SK-N-SH (cell line): ENCODE results near the gene EEF1E1. TPM values are rescaled to one million over a fixed set of nuclear protein-coding genes. Genes with fewer than 3 reads are reported as not detected.
A peak's percentile ranks its signal among the peaks of the same experiment; 100 is the strongest.

Experiments
- CTCF ChIA-PET: fragments of 300-600, 350-600 bp; formaldehyde crosslinking; extraction: SDS; loops from one replicate; lab custom pipeline; 2021; lab: Yijun Ruan, JAX
- POLR2A ChIA-PET: fragments of 350-600 bp; sonication (Branson Sonifier 250); formaldehyde crosslinking; extraction: SDS; loops from one replicate; lab custom pipeline; 2020; ENCODE audit warnings: antibody characterized with exemption, inconsistent platforms; lab: Yijun Ruan, JAX
- DNase-seq: peaks from one replicate; pipeline ENCODE4 v3.0.0; 2012
- H2AFZ ChIP-seq: fragments of 200-600 bp; sonication (generic); 2 replicates; pipeline ENCODE4 v1.8.1; 2016; ENCODE audit warnings: antibody characterized with exemption, mild to moderate bottlenecking, low read depth
- H3F3A ChIP-seq: fragments of 200-600 bp; sonication (generic); replicated peaks from 2 replicates; pipeline ENCODE3; 2016; ENCODE audit warnings: antibody characterized with exemption, mild to moderate bottlenecking; ENCODE audit not compliant: insufficient read depth
- H3K27ac ChIP-seq, 2 experiments: fragments of 200-500 bp in 1 of 2; fragments of 200-600 bp in 1 of 2; sonication (Bioruptor generic) in 1 of 2; sonication (generic), shearing (Covaris generic) in 1 of 2; 2 replicates each; pipeline versions ENCODE4 v1.5.1 to v1.6.1; 2014 to 2016; ENCODE audit warnings: low read depth in 2 of 2, inconsistent platforms in 1 of 2, low read length in 1 of 2, mild to moderate bottlenecking in 1 of 2, mixed read lengths in 1 of 2
- H3K27me3 ChIP-seq: fragments of 200-600 bp; sonication (generic), shearing (Covaris generic); 2 replicates; pipeline ENCODE4 v1.6.1; 2016; ENCODE audit warnings: mixed run types; ENCODE audit not compliant: insufficient read depth
- H3K36me3 ChIP-seq, 2 experiments: fragments of 200-500 bp in 1 of 2; fragments of 200-600 bp in 1 of 2; sonication (Bioruptor generic) in 1 of 2; sonication (generic) in 1 of 2; replicated peaks in 1 of 2; 2 replicates each; pipeline versions ENCODE3 to v1.5.1; 2014 to 2016; ENCODE audit warnings: low read length in 1 of 2, mild to moderate bottlenecking in 1 of 2; ENCODE audit not compliant: insufficient read depth in 2 of 2, control insufficient read depth in 1 of 2
- H3K4me1 ChIP-seq, 2 experiments: fragments of 200-500 bp in 1 of 2; fragments of 200-600 bp in 1 of 2; sonication (Bioruptor generic) in 1 of 2; sonication (generic), shearing (Covaris generic) in 1 of 2; 2 replicates each; pipeline versions ENCODE4 v1.5.1 to v1.6.1; 2014 to 2016; ENCODE audit warnings: low read depth in 1 of 2, low read length in 1 of 2, mixed run types in 1 of 2; ENCODE audit not compliant: insufficient read depth in 2 of 2, control insufficient read depth in 1 of 2
- H3K4me2 ChIP-seq: fragments of 200-600 bp; sonication (generic), shearing (Covaris generic); 2 replicates; pipeline ENCODE4 v1.6.1; 2017; ENCODE audit warnings: mixed run types
- H3K4me3 ChIP-seq, 2 experiments: fragments of 200-500 bp in 1 of 2; fragments of 200-600 bp in 1 of 2; sonication (Bioruptor generic) in 1 of 2; sonication (generic), shearing (Covaris generic) in 1 of 2; 2 replicates each; pipeline versions ENCODE4 v1.5.1 to v1.8.1; 2014 to 2016; ENCODE audit warnings: low read depth in 2 of 2, inconsistent platforms in 1 of 2, low read length in 1 of 2, mild to moderate bottlenecking in 1 of 2, mixed read lengths in 1 of 2, moderate library complexity in 1 of 2
- H3K79me2 ChIP-seq: fragments of 200-600 bp; sonication (generic); 2 replicates; pipeline ENCODE4 v1.8.1; 2017; ENCODE audit warnings: mild to moderate bottlenecking; ENCODE audit not compliant: insufficient read depth
- H3K9ac ChIP-seq: fragments of 200-600 bp; sonication (generic); 2 replicates; pipeline ENCODE4 v1.6.1; 2017; ENCODE audit warnings: mixed run types
- H3K9me2 ChIP-seq: fragments of 200-600 bp; sonication (generic); 2 replicates; pipeline ENCODE4 v1.6.1; 2017; ENCODE audit warnings: mixed run types
- H3K9me3 ChIP-seq: fragments of 200-600 bp; sonication (generic); 2 replicates; pipeline ENCODE4 v1.6.1; 2017; ENCODE audit warnings: mixed run types, mild to moderate bottlenecking, moderate library complexity
- H4K20me1 ChIP-seq: fragments of 200-600 bp; sonication (generic); 2 replicates; pipeline ENCODE4 v1.6.1; 2017; ENCODE audit warnings: mild to moderate bottlenecking, mixed run types; ENCODE audit not compliant: insufficient read depth
- CHD2 ChIP-seq: fragments of 150-350 bp; IDR thresholded peaks from 2 replicates; pipeline ENCODE4 v1.6.1; 2018; ENCODE audit warnings: low read length; ENCODE audit not compliant: partially characterized antibody
- ELF1 ChIP-seq: IDR thresholded peaks from 2 replicates; pipeline ENCODE4 v1.4.0; 2012
- EP300 ChIP-seq, 2 experiments: IDR thresholded peaks; 2 replicates each; pipeline versions ENCODE4 v1.4.0 to v1.6.1; 2012; ENCODE audit warnings: borderline replicate concordance in 1 of 2, low read depth in 1 of 2, low read length in 1 of 2
- FOSL2 ChIP-seq: IDR thresholded peaks from 2 replicates; pipeline ENCODE4 v1.4.0; 2012; ENCODE audit warnings: low read depth, mild to moderate bottlenecking, moderate library complexity, borderline replicate concordance
- GABPA ChIP-seq: IDR thresholded peaks from 2 replicates; pipeline ENCODE4 v1.4.0; 2012; ENCODE audit warnings: low read depth, mild to moderate bottlenecking
- GATA2 ChIP-seq: sonication (generic); formaldehyde crosslinking; IDR thresholded peaks from 2 replicates; pipeline ENCODE4 v1.5.0; 2020; ENCODE audit warnings: mild to moderate bottlenecking, missing genetic modification reagents
- IRF3 ChIP-seq: fragments of 150-350 bp; IDR thresholded peaks from 2 replicates; pipeline ENCODE4 v1.6.1; 2016; ENCODE audit warnings: mild to moderate bottlenecking, low read depth, low read length
- MAX ChIP-seq: IDR thresholded peaks from 2 replicates; pipeline ENCODE4 v1.4.0; 2012; ENCODE audit warnings: low read depth
- MXI1 ChIP-seq: IDR thresholded peaks from 2 replicates; pipeline ENCODE4 v1.6.1; 2012; ENCODE audit warnings: mild to moderate bottlenecking, low read depth, low read length, improper control_type of control experiment
- NFIC ChIP-seq: IDR thresholded peaks from 2 replicates; pipeline ENCODE4 v1.4.0; 2012; ENCODE audit warnings: borderline replicate concordance
- NRF1 ChIP-seq: IDR thresholded peaks from 2 replicates; pipeline ENCODE4 v1.6.1; 2012; ENCODE audit warnings: low read depth, mild to moderate bottlenecking, low read length
- PBX3 ChIP-seq: IDR thresholded peaks from 2 replicates; pipeline ENCODE4; 2012
- POLR2AphosphoS5 ChIP-seq: IDR thresholded peaks from 2 replicates; pipeline ENCODE4 v1.6.1; 2012; ENCODE audit warnings: low read depth, low read length
- RAD21 ChIP-seq: IDR thresholded peaks from 2 replicates; pipeline ENCODE4 v1.6.1; 2012; ENCODE audit warnings: mild to moderate bottlenecking, low read length
- RFX5 ChIP-seq: IDR thresholded peaks from 2 replicates; pipeline ENCODE4 v1.6.1; 2012; ENCODE audit warnings: mild to moderate bottlenecking, improper control_type of control experiment, low read length
- SIN3A ChIP-seq: IDR thresholded peaks from 2 replicates; pipeline ENCODE4 v1.6.1; 2012; ENCODE audit warnings: low read depth, mild to moderate bottlenecking, low read length, moderate library complexity, borderline replicate concordance
- TAF1 ChIP-seq: IDR thresholded peaks from 2 replicates; pipeline ENCODE4 v1.6.1; 2012; ENCODE audit warnings: low read depth, mild to moderate bottlenecking, low read length, moderate library complexity, borderline replicate concordance
- TCF12 ChIP-seq: IDR thresholded peaks from 2 replicates; pipeline ENCODE4 v1.4.0; 2012
- TEAD4 ChIP-seq: IDR thresholded peaks from 2 replicates; pipeline ENCODE4 v1.4.0; 2012; ENCODE audit warnings: mild to moderate bottlenecking, borderline replicate concordance; ENCODE audit not compliant: insufficient read depth
- YY1 ChIP-seq: IDR thresholded peaks from 2 replicates; pipeline ENCODE4 v1.4.0; 2012; ENCODE audit warnings: low read depth, mild to moderate bottlenecking
- WGBS: methylation state at CpG from one replicate; pipeline ENCODE4 v1.1.6; 2017; ENCODE audit warnings: low lambda C conversion rate; 5-methylcytosine and 5-hydroxymethylcytosine counted together
- polyA plus RNA-seq, 3 experiments: library from polyadenylated mRNA; depleted of rRNA; stranded (reverse); fragments of >200 nt; gene quantifications; 2 replicates each; pipeline ENCODE4 v1.2.3, GENCODE V29; 2012
- TF ChIP-seq, protein P1 (sequence below): IDR thresholded peaks from 2 replicates; pipeline ENCODE4 v1.4.0; 2012; ENCODE audit warnings: low read depth, borderline replicate concordance
- TF ChIP-seq, protein P2 (sequence below): IDR thresholded peaks from 2 replicates; pipeline ENCODE4 v1.4.0; 2012; ENCODE audit warnings: low read depth, borderline replicate concordance

The EEF1E1 gene
- 60.8 and 67.1 TPM in 2 replicates for polyA plus RNA-seq (2012; rRNA removed)
- polyA plus RNA-seq (2012; cell fraction: cytosol; rRNA removed): 72.8 and 96.1 TPM in 2 replicates
- polyA plus RNA-seq (2012; cell fraction: nucleus; rRNA removed): 17.3 and 28.8 TPM in 2 replicates

DNA sequence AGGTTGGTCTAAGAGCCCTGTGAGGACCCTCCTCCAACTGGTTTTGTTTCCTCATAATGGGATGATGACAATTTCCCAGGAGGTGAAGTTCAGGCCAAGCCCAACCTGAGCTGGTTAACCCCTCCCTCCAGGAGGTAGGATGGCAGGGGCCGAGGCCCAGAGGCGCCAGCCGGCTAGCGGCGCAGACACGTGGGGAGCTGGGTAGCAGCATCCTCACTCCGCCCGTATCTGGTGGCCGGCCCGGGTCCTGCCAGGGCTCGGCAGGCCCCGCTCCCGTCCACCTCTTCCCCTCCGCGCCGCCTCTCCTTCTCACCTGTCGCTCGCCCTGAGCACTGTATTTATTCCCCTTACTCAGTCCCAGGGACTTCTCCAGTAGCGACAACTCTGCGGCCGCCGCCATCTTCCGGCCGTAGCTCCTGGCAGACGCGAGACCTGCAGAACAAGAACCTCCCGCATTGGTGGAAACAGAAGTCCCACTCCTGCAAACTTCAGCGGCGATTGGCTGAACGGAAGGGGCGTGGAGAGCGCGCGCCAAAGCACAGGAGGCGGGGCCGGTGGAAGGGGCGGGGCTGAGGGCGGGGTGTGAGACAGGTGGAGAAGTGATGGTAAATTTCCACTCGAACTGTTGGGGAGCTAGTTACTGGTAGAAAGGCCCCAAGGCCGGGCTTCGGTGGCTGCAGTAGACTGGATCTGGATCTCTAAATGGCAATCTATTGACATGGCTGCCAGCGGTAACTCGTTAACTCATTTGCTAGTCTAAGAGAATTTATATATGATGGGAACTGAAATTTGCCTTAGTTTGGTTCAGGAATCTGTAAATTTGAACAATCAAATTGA lies at the start of gene EEF1E1:
Gene EEF1E1 (minus strand): TSS at position 427 of the 837 bp plus-strand sequence. CDS start 27 bp downstream, at position 400.
- peak within 1 kb of the TSS; percentile 72 to 92 for H3K4me3 ChIP-seq
- H3K4me1 ChIP-seq: peaks cover 7 to 9% of the 10 kb centered on the region in 2 experiments; a peak in 3 of 4 replicates
- peaks cover 1 to 6% of the 10 kb centered on the region in 2 experiments for H3K36me3 ChIP-seq
- 2% methylated on average over 38 of the region's 43 CpGs for WGBS
- H4K20me1 ChIP-seq: no peaks in the 10 kb centered on the region
- no peaks in the 10 kb centered on the region for H3F3A ChIP-seq
- H3K4me2 ChIP-seq: peak within 1 kb of the TSS; percentile 86
- POLR2A ChIA-PET: interaction anchor here (0.9 to 1.0 kb wide), 3 partner anchors 29 to 39 kb away, joined by 3 to 7 read pairs (median 4); partner anchors contain the start of gene BLOC1S5
- no peaks in the 10 kb centered on the region for H3K9me3 ChIP-seq
- peak; percentile 96 for TF ChIP-seq YY1
- TF ChIP-seq MXI1: peak; percentile 98
- TF ChIP-seq MAX: peak; percentile 93
- TF ChIP-seq TCF12: peak; percentile 12; the same call in 1 of the 2 replicates
- peak; percentile 19; the same call in 1 of the 2 replicates for TF ChIP-seq SIN3A
- peak; percentile 8; the same call in 1 of the 2 replicates for TF ChIP-seq NFIC
- peak; percentile 25; the same call in 1 of the 2 replicates for TF ChIP-seq IRF3
- TF ChIP-seq RFX5: peak; percentile 21; the same call in 1 of the 2 replicates
- TF ChIP-seq FOSL2: no peak
- 0 out of 2 replicates have a peak, but pooled peaks have one; percentile 13 for TF ChIP-seq ELF1
- peak; percentile 78 for TF ChIP-seq TAF1
- TF ChIP-seq TEAD4: no peak
- no peak for TF ChIP-seq GATA2 (CRISPR knock-in tag)
- no peak for TF ChIP-seq RAD21
- TF ChIP-seq PBX3: peak; percentile 43; the same call in 1 of the 2 replicates
- no peak for TF ChIP-seq EP300 (IDR thresholded peaks at IDR 0.05; ENCODE audit: borderline replicate concordance in 1 of 2, low read depth in 1 of 2, low read length in 1 of 2)
- TF ChIP-seq NRF1: no peak
- TF ChIP-seq, protein P1, sequence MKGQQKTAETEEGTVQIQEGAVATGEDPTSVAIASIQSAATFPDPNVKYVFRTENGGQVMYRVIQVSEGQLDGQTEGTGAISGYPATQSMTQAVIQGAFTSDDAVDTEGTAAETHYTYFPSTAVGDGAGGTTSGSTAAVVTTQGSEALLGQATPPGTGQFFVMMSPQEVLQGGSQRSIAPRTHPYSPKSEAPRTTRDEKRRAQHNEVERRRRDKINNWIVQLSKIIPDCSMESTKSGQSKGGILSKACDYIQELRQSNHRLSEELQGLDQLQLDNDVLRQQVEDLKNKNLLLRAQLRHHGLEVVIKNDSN: peak; percentile 56
- TF ChIP-seq POLR2AphosphoS5: peak; percentile 71
- TF ChIP-seq CHD2: peak; percentile 95
- TF ChIP-seq, protein P2, sequence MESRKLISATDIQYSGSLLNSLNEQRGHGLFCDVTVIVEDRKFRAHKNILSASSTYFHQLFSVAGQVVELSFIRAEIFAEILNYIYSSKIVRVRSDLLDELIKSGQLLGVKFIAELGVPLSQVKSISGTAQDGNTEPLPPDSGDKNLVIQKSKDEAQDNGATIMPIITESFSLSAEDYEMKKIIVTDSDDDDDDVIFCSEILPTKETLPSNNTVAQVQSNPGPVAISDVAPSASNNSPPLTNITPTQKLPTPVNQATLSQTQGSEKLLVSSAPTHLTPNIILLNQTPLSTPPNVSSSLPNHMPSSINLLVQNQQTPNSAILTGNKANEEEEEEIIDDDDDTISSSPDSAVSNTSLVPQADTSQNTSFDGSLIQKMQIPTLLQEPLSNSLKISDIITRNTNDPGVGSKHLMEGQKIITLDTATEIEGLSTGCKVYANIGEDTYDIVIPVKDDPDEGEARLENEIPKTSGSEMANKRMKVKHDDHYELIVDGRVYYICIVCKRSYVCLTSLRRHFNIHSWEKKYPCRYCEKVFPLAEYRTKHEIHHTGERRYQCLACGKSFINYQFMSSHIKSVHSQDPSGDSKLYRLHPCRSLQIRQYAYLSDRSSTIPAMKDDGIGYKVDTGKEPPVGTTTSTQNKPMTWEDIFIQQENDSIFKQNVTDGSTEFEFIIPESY: peak; percentile 91
- TF ChIP-seq GABPA: 0 out of 2 replicates have a peak, but pooled peaks have one; percentile 6
- TF ChIP-seq, all 33 proteins: peak for 16
- peak; percentile 95 for DNase-seq
- Histone ChIP-seq H2AFZ (peak within 1 kb of the TSS; percentile 83), H3K27me3 (no peaks in the 10 kb centered on the region), H3K9ac (peak within 1 kb of the TSS; percentile 79), H3K79me2 (peaks cover 45% of the 10 kb centered on the region), H3K9me2 (no peaks in the 10 kb centered on the region), H3K27ac (peak within 1 kb of the TSS; percentile 45 to 60)
- CTCF ChIA-PET: interaction anchor here (1.3 kb wide), 2 partner anchors 29 to 117 kb away, joined by 5 to 6 read pairs; no protein-coding TSS in a partner anchor
